Measurements from ENCODE around the gene MGST1. TPM values are rescaled to one million over a fixed set of nuclear protein-coding genes. Genes with fewer than 3 reads are reported as not detected.
A peak's percentile ranks its signal among the peaks of the same experiment; 100 is the strongest.
"Not testable (repeated sequence)": the region's sequence is repeated elsewhere in the genome, so short reads cannot be mapped to it uniquely, and the experiment has no call there.

MGST1 gene
- total RNA-seq, 2 donors from 2014 or later, result 120 to 132 TPM

GRCh38 chr12:16362550-16362949 is 15.1 kb downstream of the MGST1 start:
- no peak for TF ChIP-seq POLR2A (IDR thresholded peaks at IDR 0.05)
- TF ChIP-seq CTCF (IDR thresholded peaks at IDR 0.05), result no peak
- Histone ChIP-seq H3K4me3 (no peak overlapping the region), H3K27ac (no peak overlapping the region), H3K4me1 (no peaks in the 10 kb centered on the region), H3K36me3 (replicated peaks in 1 of 2; ENCODE audit: insufficient read depth in 1 of 2, low read depth in 2 of 2) (peaks cover 0 to 4% of the 10 kb centered on the region in 2 donors), H3K9me3 (no peaks in the 10 kb centered on the region), H3K27me3 (no peaks in the 10 kb centered on the region)
- intact Hi-C loops (cut with DNase I), result loop anchor here (10.0 kb wide), 1 partner anchor 198 kb away; no protein-coding TSS in a partner anchor
- DNase-seq (no peak), ATAC-seq (no peak)

DNA sequence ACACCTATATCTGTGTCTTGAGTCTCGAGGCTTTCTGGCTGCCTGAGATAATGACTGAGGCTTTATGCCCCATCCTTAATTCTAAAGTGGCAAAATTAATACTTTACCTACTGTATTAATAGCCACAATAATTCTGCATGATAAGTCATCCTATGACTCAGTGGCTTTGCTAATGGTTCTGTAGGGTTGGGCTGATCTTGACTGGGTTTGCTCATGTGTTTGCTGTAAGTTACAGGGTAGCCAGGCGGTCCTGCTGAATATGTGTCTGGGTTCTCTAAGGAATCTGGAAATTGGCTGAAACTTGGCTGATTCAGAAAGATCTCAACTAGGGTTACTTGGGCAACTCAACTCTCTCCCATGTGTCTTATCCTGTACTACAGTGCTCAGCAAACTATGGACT is 21.7 kb downstream of the MGST1 start:
- intact Hi-C loops (cut with DNase I), result loop anchor here (10.0 kb wide), 1 partner anchor 204 kb away; no protein-coding TSS in a partner anchor
- no peak for ATAC-seq
- H3K27ac ChIP-seq, result no peak overlapping the region
- no peaks in the 10 kb centered on the region for H3K4me1 ChIP-seq
- DNase-seq, result no peak
- H3K27me3 ChIP-seq, result no peaks in the 10 kb centered on the region
- no peaks in the 10 kb centered on the region for H3K36me3 ChIP-seq (replicated peaks in 1 of 2; ENCODE audit: insufficient read depth in 1 of 2, low read depth in 2 of 2)
- TF ChIP-seq POLR2A (IDR thresholded peaks at IDR 0.05) (no peak), CTCF (IDR thresholded peaks at IDR 0.05) (no peak)
- H3K9me3 ChIP-seq, result no peaks in the 10 kb centered on the region
- WGBS, 2 donors, result 88 to 90% methylated on average over 2 of the region's 2 CpGs
- no peak overlapping the region for H3K4me3 ChIP-seq

DNA sequence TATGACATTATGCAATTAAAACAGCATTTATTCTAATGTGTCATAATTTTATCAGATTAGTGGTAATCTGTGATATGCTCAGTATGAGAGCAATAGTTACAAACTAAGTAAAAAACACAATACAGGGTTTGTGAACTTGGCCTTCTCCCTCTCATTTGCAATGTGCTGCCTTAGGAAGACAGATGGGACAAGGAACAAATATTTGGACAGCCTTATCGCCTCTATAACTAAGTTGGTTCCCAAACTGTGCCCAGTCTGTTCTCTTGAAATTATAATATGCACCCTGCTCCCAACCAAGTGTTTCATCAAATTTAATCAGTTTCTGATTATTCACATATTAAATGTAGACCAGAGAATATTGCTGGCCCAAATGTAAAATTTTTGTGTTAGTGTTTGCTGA is 22.7 kb downstream of the MGST1 start:
- H3K27ac ChIP-seq, result no peak overlapping the region
- 16 to 20% methylated on average over 1 of the region's 1 CpG for WGBS, 2 donors
- H3K27me3 ChIP-seq, result no peaks in the 10 kb centered on the region
- DNase-seq (no peak), ATAC-seq (no peak)
- intact Hi-C loops (cut with DNase I), result no loop called here
- no peaks in the 10 kb centered on the region for H3K36me3 ChIP-seq (replicated peaks in 1 of 2; ENCODE audit: insufficient read depth in 1 of 2, low read depth in 2 of 2)
- H3K4me3 ChIP-seq, result no peak overlapping the region
- TF ChIP-seq CTCF (IDR thresholded peaks at IDR 0.05), result no peak
- TF ChIP-seq POLR2A (IDR thresholded peaks at IDR 0.05), result no peak
- H3K9me3 ChIP-seq, result no peaks in the 10 kb centered on the region
- H3K4me1 ChIP-seq, result no peaks in the 10 kb centered on the region

DNA sequence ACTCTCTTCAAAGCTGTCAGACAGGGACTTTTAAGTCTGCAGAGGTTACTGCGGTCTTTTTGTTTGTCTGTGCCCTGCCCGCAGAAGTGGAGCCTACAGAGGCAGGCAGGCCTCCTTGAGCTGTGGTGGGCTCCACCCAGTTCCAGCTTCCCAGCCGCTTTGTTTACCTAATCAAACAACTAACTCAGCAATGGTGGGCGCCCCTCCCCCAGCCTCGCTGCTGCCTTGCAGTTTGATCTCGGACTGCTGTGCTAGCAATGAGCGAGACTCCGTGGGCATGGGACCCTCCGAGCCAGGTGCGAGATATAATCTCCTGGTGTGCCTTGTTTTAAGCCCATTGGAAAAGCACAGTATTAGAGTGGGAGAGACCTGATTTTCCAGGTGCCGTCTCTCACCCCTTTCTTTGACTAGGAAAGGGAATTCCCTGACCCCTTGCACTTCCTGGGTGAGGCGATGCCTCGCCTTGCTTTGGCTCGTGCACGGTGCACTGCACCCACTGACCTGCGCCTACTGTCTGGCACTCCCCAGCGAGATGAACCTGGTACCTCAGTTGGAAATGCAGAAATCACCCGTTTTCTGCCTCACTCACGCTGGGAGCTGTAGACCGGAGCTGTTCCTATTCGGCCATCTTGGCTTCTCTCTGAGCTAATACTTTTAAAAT is 35.3 kb downstream of the MGST1 start:
- DNase-seq, result peak in 1 of 4 donors; percentile 49
- peaks cover 10% of the 10 kb centered on the region for H3K4me1 ChIP-seq
- 86 to 88% methylated on average over 20 of the region's 21 CpGs for WGBS, 2 donors
- H3K27me3 ChIP-seq; H3K4me3 ChIP-seq; H3K36me3 ChIP-seq (replicated peaks in 1 of 2; ENCODE audit: insufficient read depth in 1 of 2, low read depth in 2 of 2); H3K9me3 ChIP-seq; ATAC-seq; intact Hi-C loops (cut with DNase I); H3K27ac ChIP-seq: not testable (repeated sequence)

- ATAC-seq (no peak), DNase-seq (no peak)
- Histone ChIP-seq H3K4me1 (peaks cover 10% of the 10 kb centered on the region), H3K27me3 (no peaks in the 10 kb centered on the region), H3K9me3 (no peaks in the 10 kb centered on the region), H3K4me3 (no peak overlapping the region), H3K27ac (no peak overlapping the region), H3K36me3 (replicated peaks in 1 of 2; ENCODE audit: insufficient read depth in 1 of 2, low read depth in 2 of 2) (no peaks in the 10 kb centered on the region)
- intact Hi-C loops (cut with DNase I), result no loop called here
- no peak for TF ChIP-seq POLR2A (IDR thresholded peaks at IDR 0.05)
- TF ChIP-seq CTCF (IDR thresholded peaks at IDR 0.05), result no peak
- WGBS, 2 donors, result 73 to 76% methylated on average over 5 of the region's 5 CpGs
Measured at GRCh38 chr12:16384732-16385131, 37.3 kb downstream of the MGST1 start.

Data from body of pancreas (tissue), 4 donors.